ENCODE data around the gene SLC35A5.
"Not testable (repeated sequence)": the region's sequence is repeated elsewhere in the genome, so short reads cannot be mapped to it uniquely, and the experiment has no call there.

SLC35A5 gene

DNA sequence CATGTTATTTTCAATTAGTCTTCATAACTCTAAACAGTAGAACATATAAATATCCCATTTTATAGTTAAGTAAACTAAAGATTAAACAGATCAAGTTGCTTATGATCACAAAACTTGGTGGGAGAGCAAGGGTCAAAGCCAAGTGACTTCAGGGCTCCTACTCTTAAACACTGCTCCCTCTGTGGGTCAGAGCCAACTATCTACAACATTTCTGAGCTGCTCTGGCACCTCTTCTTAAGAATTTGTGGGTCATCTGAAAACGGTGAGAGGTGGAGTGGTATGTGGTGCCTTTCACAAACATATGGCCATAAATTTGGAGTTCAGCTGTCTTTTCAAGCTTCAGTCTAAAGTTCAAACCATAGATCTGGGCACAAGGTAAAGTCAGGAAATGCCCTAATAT is 11.0 kb upstream of the SLC35A5 start:
- peaks cover 5% of the 10 kb centered on the region for H3K4me1 ChIP-seq (ENCODE audit: insufficient read depth, low read length)
- H3K27ac ChIP-seq (ENCODE audit: low read depth, low read length): no peak overlapping the region
- no peaks in the 10 kb centered on the region for H3K27me3 ChIP-seq (ENCODE audit: control insufficient read depth in 1 of 2, insufficient read depth in 2 of 2, low read length in 2 of 2)
- peaks cover 26% of the 10 kb centered on the region for H3K36me3 ChIP-seq (ENCODE audit: insufficient read depth, low read length)
- H3K9ac ChIP-seq (ENCODE audit: low read length): no peak overlapping the region
- no peaks in the 10 kb centered on the region for H3K9me3 ChIP-seq (ENCODE audit: low read length)
- no peak overlapping the region for H3K4me3 ChIP-seq (ENCODE audit: low read depth in 1 of 2, low read length in 2 of 2)

DNA sequence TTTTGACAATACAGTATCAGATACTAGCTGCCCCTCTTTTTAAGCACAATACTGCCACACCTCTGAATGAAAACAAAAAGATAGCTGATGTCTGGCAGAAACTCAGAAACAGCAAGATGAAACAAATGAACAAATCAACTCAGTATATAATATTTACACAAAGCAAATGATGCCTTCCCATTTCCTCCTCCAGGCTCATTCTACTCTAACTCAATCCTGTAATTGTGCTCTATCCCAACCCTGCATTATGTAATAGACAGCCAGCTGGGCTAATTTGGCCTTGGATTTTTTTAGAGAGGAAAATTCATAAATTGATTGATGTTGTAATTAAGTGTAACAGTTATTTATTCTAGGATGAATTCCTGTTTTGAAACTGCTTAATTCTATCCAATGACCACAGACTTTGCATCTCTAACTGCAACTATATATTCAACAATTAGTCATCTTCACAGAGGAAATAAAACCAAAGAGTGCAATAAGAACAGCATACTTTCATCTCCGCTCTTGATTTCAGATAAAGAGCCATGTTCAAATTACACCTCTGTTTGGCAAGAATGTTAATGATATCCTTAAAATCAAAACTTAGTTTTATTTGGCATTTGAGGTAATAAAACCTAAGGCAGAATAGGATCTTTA is 6.2 kb upstream of the SLC35A5 start:
- H3K9me3 ChIP-seq (ENCODE audit: low read length): no peaks in the 10 kb centered on the region
- peaks cover 5% of the 10 kb centered on the region for H3K36me3 ChIP-seq (ENCODE audit: insufficient read depth, low read length)
- peaks cover 25% of the 10 kb centered on the region for H3K4me1 ChIP-seq (ENCODE audit: insufficient read depth, low read length)
- no peak overlapping the region for H3K27ac ChIP-seq (ENCODE audit: low read depth, low read length)
- H3K9ac ChIP-seq (ENCODE audit: low read length): no peak overlapping the region
- no peak overlapping the region for H3K4me3 ChIP-seq (ENCODE audit: low read depth in 1 of 2, low read length in 2 of 2)
- no peaks in the 10 kb centered on the region for H3K27me3 ChIP-seq (ENCODE audit: control insufficient read depth in 1 of 2, insufficient read depth in 2 of 2, low read length in 2 of 2)

DNA sequence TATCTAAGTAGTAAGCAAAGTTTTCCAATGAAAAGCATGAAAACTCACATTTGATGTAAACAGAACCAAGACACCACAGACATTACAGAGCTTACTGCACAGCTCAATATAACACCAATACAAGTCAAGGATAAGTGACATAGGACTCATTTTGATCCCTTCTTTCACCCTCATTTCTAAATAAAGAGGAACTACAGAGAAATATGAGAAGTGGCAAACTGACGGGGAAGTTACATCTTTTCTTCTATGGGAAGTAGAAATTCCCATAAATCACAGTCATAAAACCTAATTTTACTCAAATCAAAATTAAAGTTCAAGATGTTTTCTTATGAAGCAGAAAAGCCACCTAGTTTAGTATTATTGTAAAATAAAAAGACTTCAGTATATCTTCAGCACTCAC is 3.9 kb upstream of the SLC35A5 start:
- peaks cover 22% of the 10 kb centered on the region for H3K4me1 ChIP-seq (ENCODE audit: insufficient read depth, low read length)
- H3K27me3 ChIP-seq (ENCODE audit: control insufficient read depth in 1 of 2, insufficient read depth in 2 of 2, low read length in 2 of 2): no peaks in the 10 kb centered on the region
- H3K9me3 ChIP-seq (ENCODE audit: low read length): no peaks in the 10 kb centered on the region

GRCh38 chr3:112560307-112560706 is 1.5 kb upstream of the SLC35A5 start:
- Histone ChIP-seq H3K4me3 (ENCODE audit: low read depth in 1 of 2, low read length in 2 of 2) (peak overlapping the region; percentile 72 to 89), H3K9ac (ENCODE audit: low read length) (peak overlapping the region; percentile 69)

More for the DNA sequence above, 3.9 kb upstream of the SLC35A5 start:
- Histone ChIP-seq H3K36me3 (ENCODE audit: insufficient read depth, low read length) (peaks cover 5% of the 10 kb centered on the region), H3K27ac (ENCODE audit: low read depth, low read length) (no peak overlapping the region), H3K9ac (ENCODE audit: low read length) (no peak overlapping the region), H3K4me3 (ENCODE audit: low read depth in 1 of 2, low read length in 2 of 2) (no peak overlapping the region)

GRCh38 chr3:112560721-112561483 is 943 bp upstream of the SLC35A5 start:
- Histone ChIP-seq H3K9ac (ENCODE audit: low read length) (peak overlapping the region; percentile 69), H3K9me3 (ENCODE audit: low read length) (no peaks in the 10 kb centered on the region), H3K36me3 (ENCODE audit: insufficient read depth, low read length) (peaks cover 9% of the 10 kb centered on the region), H3K27me3 (ENCODE audit: control insufficient read depth in 1 of 2, insufficient read depth in 2 of 2, low read length in 2 of 2) (no peaks in the 10 kb centered on the region), H3K4me1 (ENCODE audit: insufficient read depth, low read length) (peaks cover 30% of the 10 kb centered on the region), H3K27ac (ENCODE audit: low read depth, low read length) (peak overlapping the region; percentile 62), H3K4me3 (ENCODE audit: low read depth in 1 of 2, low read length in 2 of 2) (peak overlapping the region; percentile 72 to 89)

More at GRCh38 chr3:112560307-112560706, 1.5 kb upstream of the SLC35A5 start:
- Histone ChIP-seq H3K4me1 (ENCODE audit: insufficient read depth, low read length) (peaks cover 30% of the 10 kb centered on the region), H3K27ac (ENCODE audit: low read depth, low read length) (no peak overlapping the region), H3K9me3 (ENCODE audit: low read length) (no peaks in the 10 kb centered on the region), H3K27me3 (ENCODE audit: control insufficient read depth in 1 of 2, insufficient read depth in 2 of 2, low read length in 2 of 2) (no peaks in the 10 kb centered on the region), H3K36me3 (ENCODE audit: insufficient read depth, low read length) (peaks cover 9% of the 10 kb centered on the region)

GRCh38 chr3:112561484-112561733 is 436 bp upstream of the SLC35A5 start:
- peaks cover 9% of the 10 kb centered on the region for H3K36me3 ChIP-seq (ENCODE audit: insufficient read depth, low read length)
- peak overlapping the region; percentile 62 for H3K27ac ChIP-seq (ENCODE audit: low read depth, low read length)
- H3K9ac ChIP-seq (ENCODE audit: low read length): peak overlapping the region; percentile 69
- H3K4me1 ChIP-seq (ENCODE audit: insufficient read depth, low read length): peaks cover 30% of the 10 kb centered on the region
- no peaks in the 10 kb centered on the region for H3K9me3 ChIP-seq (ENCODE audit: low read length)
- no peaks in the 10 kb centered on the region for H3K27me3 ChIP-seq (ENCODE audit: control insufficient read depth in 1 of 2, insufficient read depth in 2 of 2, low read length in 2 of 2)
- peak overlapping the region; percentile 72 to 89 for H3K4me3 ChIP-seq (ENCODE audit: low read depth in 1 of 2, low read length in 2 of 2)

- not testable (repeated sequence) for H3K9ac ChIP-seq (ENCODE audit: low read length); H3K4me3 ChIP-seq (ENCODE audit: low read depth in 1 of 2, low read length in 2 of 2); H3K9me3 ChIP-seq (ENCODE audit: low read length); H3K27ac ChIP-seq (ENCODE audit: low read depth, low read length); H3K27me3 ChIP-seq (ENCODE audit: control insufficient read depth in 1 of 2, insufficient read depth in 2 of 2, low read length in 2 of 2)
- Histone ChIP-seq H3K36me3 (ENCODE audit: insufficient read depth, low read length) (peaks cover 14% of the 10 kb centered on the region), H3K4me1 (ENCODE audit: insufficient read depth, low read length) (peaks cover 23% of the 10 kb centered on the region)
These were observed 2.5 kb downstream of the SLC35A5 start for GRCh38 chr3:112564247-112564939.

DNA sequence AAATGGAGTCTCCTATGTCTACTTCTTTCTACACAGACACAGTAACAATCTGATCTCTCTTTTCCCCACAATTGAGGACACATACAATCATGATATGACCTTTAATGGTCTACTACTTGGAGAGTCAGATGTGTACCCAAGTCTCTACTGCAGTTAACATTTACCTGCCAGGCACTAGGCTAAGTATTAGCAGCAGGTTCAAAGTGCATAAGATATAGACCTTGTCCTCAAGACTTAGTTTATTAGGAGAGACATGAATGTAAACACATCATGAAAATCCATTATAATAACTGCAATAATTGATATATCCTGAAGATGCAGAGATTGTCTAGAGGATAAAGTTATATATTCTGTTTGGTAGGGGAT is 3.1 kb downstream of the SLC35A5 start:
- H3K9ac ChIP-seq (ENCODE audit: low read length): no peak overlapping the region
- peaks cover 18% of the 10 kb centered on the region for H3K4me1 ChIP-seq (ENCODE audit: insufficient read depth, low read length)
- no peaks in the 10 kb centered on the region for H3K27me3 ChIP-seq (ENCODE audit: control insufficient read depth in 1 of 2, insufficient read depth in 2 of 2, low read length in 2 of 2)
- no peaks in the 10 kb centered on the region for H3K9me3 ChIP-seq (ENCODE audit: low read length)
- H3K36me3 ChIP-seq (ENCODE audit: insufficient read depth, low read length): peaks cover 15% of the 10 kb centered on the region
- H3K27ac ChIP-seq (ENCODE audit: low read depth, low read length): no peak overlapping the region
- no peak overlapping the region for H3K4me3 ChIP-seq (ENCODE audit: low read depth in 1 of 2, low read length in 2 of 2)

GRCh38 chr3:112568642-112569041 is 6.8 kb downstream of the SLC35A5 start:
- Histone ChIP-seq H3K36me3 (ENCODE audit: insufficient read depth, low read length) (peaks cover 34% of the 10 kb centered on the region), H3K9me3 (ENCODE audit: low read length) (no peaks in the 10 kb centered on the region), H3K4me3 (ENCODE audit: low read depth in 1 of 2, low read length in 2 of 2) (no peak overlapping the region), H3K27ac (ENCODE audit: low read depth, low read length) (no peak overlapping the region), H3K9ac (ENCODE audit: low read length) (no peak overlapping the region), H3K27me3 (ENCODE audit: control insufficient read depth in 1 of 2, insufficient read depth in 2 of 2, low read length in 2 of 2) (no peaks in the 10 kb centered on the region), H3K4me1 (ENCODE audit: insufficient read depth, low read length) (peaks cover 1% of the 10 kb centered on the region)

- H3K9ac ChIP-seq (ENCODE audit: low read length): no peak overlapping the region
- no peaks in the 10 kb centered on the region for H3K27me3 ChIP-seq (ENCODE audit: control insufficient read depth in 1 of 2, insufficient read depth in 2 of 2, low read length in 2 of 2)
- no peaks in the 10 kb centered on the region for H3K9me3 ChIP-seq (ENCODE audit: low read length)
- no peak overlapping the region for H3K4me3 ChIP-seq (ENCODE audit: low read depth in 1 of 2, low read length in 2 of 2)
- H3K27ac ChIP-seq (ENCODE audit: low read depth, low read length): no peak overlapping the region
- H3K4me1 ChIP-seq (ENCODE audit: insufficient read depth, low read length): no peaks in the 10 kb centered on the region
- peaks cover 34% of the 10 kb centered on the region for H3K36me3 ChIP-seq (ENCODE audit: insufficient read depth, low read length)
These were observed 7.4 kb downstream of the SLC35A5 start for GRCh38 chr3:112569265-112569664.

DNA sequence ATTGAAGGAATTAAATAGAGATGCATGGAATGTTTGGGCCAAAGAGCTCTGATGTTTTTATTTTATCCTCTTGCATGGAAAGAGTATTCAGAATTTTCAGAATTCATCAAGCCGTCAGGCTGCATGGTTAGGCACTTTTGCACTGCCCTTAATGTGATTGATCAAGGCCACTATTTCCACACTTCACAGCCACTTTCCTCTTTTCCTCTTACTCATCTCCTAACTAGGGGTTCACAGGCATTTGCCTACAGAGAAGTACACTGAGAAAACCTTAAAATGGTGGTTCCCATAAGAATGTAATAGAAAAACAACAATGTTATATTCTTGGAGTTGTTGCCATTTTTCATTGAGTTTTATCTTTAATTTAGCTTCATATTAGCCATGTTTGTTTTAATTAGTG is 10.9 kb downstream of the SLC35A5 start:
- Histone ChIP-seq H3K27ac (ENCODE audit: low read depth, low read length) (no peak overlapping the region), H3K4me1 (ENCODE audit: insufficient read depth, low read length) (no peaks in the 10 kb centered on the region), H3K4me3 (ENCODE audit: low read depth in 1 of 2, low read length in 2 of 2) (no peak overlapping the region), H3K36me3 (ENCODE audit: insufficient read depth, low read length) (peaks cover 30% of the 10 kb centered on the region), H3K9ac (ENCODE audit: low read length) (no peak overlapping the region), H3K27me3 (ENCODE audit: control insufficient read depth in 1 of 2, insufficient read depth in 2 of 2, low read length in 2 of 2) (no peaks in the 10 kb centered on the region), H3K9me3 (ENCODE audit: low read length) (no peaks in the 10 kb centered on the region)
